Measurements from ENCODE around the gene SLC11A1. TPM values are rescaled to one million over a fixed set of nuclear protein-coding genes. Genes with fewer than 3 reads are reported as not detected.

The SLC11A1 gene
- total and polyA plus RNA-seq, 2 experiments from 2014 or later: 0.63 to 1.1 TPM

DNA sequence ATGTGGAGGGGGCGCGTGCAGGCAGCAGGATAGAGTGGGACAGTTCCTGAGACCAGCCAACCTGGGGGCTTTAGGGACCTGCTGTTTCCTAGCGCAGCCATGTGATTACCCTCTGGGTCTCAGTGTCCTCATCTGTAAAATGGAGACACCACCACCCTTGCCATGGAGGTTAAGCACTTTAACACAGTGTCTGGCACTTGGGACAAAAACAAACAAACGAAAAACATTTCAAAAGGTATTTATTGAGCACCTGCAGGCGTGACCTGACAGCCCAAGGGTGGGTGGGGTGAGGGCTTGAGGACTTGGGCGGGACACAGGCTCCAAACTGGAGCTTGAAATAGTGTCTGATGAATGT is 13.0 kb downstream of the SLC11A1 start:
- TF ChIP-seq, protein P1, sequence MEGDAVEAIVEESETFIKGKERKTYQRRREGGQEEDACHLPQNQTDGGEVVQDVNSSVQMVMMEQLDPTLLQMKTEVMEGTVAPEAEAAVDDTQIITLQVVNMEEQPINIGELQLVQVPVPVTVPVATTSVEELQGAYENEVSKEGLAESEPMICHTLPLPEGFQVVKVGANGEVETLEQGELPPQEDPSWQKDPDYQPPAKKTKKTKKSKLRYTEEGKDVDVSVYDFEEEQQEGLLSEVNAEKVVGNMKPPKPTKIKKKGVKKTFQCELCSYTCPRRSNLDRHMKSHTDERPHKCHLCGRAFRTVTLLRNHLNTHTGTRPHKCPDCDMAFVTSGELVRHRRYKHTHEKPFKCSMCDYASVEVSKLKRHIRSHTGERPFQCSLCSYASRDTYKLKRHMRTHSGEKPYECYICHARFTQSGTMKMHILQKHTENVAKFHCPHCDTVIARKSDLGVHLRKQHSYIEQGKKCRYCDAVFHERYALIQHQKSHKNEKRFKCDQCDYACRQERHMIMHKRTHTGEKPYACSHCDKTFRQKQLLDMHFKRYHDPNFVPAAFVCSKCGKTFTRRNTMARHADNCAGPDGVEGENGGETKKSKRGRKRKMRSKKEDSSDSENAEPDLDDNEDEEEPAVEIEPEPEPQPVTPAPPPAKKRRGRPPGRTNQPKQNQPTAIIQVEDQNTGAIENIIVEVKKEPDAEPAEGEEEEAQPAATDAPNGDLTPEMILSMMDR (IDR thresholded peaks at IDR 0.05; ENCODE audit: low read depth, low read length): no peak
- Histone ChIP-seq H3K9me3 (ENCODE audit: low read depth) (no peaks in the 10 kb centered on the region), H3K4me3 (no peak overlapping the region), H3K36me3 (no peaks in the 10 kb centered on the region), H3K27me3 (no peaks in the 10 kb centered on the region), H3K4me1 (ENCODE audit: low read depth) (no peaks in the 10 kb centered on the region), H3K27ac (no peak overlapping the region)
- no peak for DNase-seq (ENCODE audit: low read depth in 1 of 2, low spot score in 1 of 2)

DNA sequence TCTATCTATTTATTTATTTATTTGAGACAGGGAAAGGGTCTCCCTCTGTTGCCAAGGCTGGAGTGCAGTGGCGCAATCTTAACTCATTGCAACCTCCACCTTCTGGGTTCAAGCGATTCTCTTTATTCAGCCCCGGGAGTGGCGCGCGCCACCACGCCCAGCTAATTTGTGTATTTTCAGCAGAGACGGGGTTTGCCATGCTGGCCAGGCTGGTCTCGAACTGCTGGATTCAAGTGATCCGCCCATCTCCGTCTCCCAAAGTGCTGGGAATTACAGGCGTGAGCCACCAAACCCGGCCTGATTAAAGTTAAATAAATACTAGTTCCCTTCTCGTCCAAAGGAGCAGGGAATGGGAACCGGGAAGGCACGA is 13.4 kb downstream of the SLC11A1 start:
- Histone ChIP-seq H3K36me3 (no peaks in the 10 kb centered on the region), H3K4me1 (ENCODE audit: low read depth) (no peaks in the 10 kb centered on the region), H3K9me3 (ENCODE audit: low read depth) (no peaks in the 10 kb centered on the region), H3K4me3 (peak overlapping the region; percentile 95), H3K27ac (peak overlapping the region; percentile 8), H3K27me3 (no peaks in the 10 kb centered on the region)
- TF ChIP-seq, protein P1 (IDR thresholded peaks at IDR 0.05; ENCODE audit: low read depth, low read length): no peak
- DNase-seq (ENCODE audit: low read depth in 1 of 2, low spot score in 1 of 2): no peak

DNA sequence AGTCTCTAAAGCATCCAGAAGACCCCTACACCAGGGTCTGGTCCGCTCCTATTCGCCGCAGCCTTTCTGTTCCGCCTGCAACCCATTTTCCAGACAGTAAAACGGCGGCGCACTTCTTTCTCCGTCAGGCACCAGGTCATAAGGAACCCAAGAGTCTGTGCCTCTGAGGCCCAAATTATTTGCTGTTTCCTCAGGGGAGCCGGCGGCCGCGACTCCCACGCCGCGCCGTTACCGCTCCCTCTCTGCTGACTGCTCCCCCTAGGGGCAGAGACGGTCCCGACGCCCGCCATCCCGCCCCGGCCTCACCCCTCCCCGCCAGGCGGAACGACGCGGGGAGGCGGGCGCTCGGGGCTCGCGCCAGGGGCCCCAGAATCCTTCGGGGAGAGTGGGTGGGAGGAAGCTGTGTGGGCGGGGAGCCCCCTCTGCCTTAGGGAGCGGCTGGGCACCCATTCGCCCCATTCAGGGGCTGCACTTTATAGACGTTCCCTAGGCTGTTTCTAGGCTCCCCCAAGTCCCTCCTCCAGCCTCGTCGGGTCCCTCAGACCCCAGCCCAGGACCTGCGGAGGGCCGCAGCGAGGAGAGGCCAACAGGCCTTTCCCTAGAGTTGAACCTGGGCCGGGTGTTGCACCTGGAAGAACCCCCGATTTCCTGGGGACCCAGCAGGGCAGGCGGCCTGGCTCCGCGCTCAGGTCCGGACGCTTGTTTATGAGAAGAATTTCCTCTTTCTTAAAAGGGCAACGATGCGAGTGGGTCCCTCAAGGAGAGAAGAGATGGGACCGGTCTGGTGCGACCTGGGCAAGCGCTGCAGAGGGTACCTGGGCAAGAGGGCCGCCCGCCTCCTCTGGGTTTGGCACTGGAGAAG is 14.0 kb downstream of the SLC11A1 start:
- H3K27ac ChIP-seq: peak overlapping the region; percentile 99
- peak overlapping the region; percentile 95 for H3K4me3 ChIP-seq
- TF ChIP-seq, protein P1 (IDR thresholded peaks at IDR 0.05; ENCODE audit: low read depth, low read length): peak; percentile 79
- no peaks in the 10 kb centered on the region for H3K27me3 ChIP-seq
- no peaks in the 10 kb centered on the region for H3K9me3 ChIP-seq (ENCODE audit: low read depth)
- H3K4me1 ChIP-seq (ENCODE audit: low read depth): no peaks in the 10 kb centered on the region
- DNase-seq (ENCODE audit: low read depth in 1 of 2, low spot score in 1 of 2): peak; percentile 97 to 99
- H3K36me3 ChIP-seq: no peaks in the 10 kb centered on the region

DNA sequence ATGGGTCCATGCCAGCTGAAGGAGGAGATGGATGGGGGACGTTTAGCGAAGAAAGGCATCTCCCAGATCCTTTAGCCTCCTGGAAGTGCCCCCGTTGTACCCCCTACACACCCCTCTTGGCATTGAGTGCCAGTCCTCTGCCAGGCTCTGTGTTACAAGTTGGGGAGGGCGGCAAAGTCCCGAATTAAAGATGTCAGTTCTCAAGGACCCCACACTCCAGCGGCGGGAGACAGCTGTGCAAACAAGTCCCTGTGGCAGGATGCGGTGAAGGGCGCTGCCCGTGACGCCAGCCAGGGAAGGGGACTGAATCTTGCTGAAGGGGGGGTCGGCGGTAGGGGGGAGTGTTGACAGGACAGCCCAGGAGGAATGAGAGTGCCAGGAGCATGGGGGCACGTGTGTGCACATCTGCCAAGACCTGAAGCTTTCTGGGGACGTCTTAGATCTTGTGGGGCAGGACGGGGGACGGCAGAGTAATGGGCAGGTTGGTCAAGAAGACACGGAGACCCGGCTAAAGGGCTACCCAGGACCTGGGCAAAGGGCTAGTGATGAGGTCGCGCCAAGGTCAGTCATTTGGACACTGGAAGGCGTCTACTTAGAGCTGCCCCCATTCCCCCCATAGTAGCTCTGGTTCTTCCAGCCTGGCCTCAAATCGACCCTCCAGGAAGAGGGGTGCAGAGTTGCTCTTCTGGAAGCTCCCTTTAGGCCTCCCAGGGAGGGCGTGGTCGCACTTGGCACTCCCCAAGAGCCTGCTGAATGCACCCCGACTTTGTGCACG is 14.8 kb downstream of the SLC11A1 start:
- H3K4me1 ChIP-seq (ENCODE audit: low read depth): no peaks in the 10 kb centered on the region
- no peaks in the 10 kb centered on the region for H3K9me3 ChIP-seq (ENCODE audit: low read depth)
- H3K27me3 ChIP-seq: no peaks in the 10 kb centered on the region
- peak overlapping the region; percentile 95 for H3K4me3 ChIP-seq
- TF ChIP-seq, protein P1 (IDR thresholded peaks at IDR 0.05; ENCODE audit: low read depth, low read length): no peak
- H3K36me3 ChIP-seq: no peaks in the 10 kb centered on the region
- peak; percentile 64 to 67 for DNase-seq (ENCODE audit: low read depth in 1 of 2, low spot score in 1 of 2)
- H3K27ac ChIP-seq: peak overlapping the region; percentile 99

DNA sequence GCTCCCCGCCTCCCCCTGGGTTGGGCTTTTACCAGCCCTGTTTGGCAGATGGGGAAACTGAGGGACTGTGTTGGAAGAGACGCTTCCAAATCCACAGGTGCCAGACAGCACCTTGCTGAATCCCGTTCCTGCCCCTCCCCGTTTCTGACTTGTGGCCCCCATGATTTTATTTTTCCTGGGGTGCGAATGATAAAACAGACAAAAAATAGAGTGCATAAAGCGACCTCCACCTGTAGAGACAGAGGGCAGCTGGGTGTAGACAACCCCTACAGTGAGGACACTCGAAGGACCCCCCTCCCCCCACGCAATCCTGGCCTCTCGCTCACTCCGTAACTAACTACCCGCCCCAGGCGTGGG is 15.4 kb downstream of the SLC11A1 start:
- H3K27me3 ChIP-seq: no peaks in the 10 kb centered on the region
- H3K36me3 ChIP-seq: no peaks in the 10 kb centered on the region
- DNase-seq (ENCODE audit: low read depth in 1 of 2, low spot score in 1 of 2): no peak
- peak overlapping the region; percentile 95 for H3K4me3 ChIP-seq
- TF ChIP-seq, protein P1 (IDR thresholded peaks at IDR 0.05; ENCODE audit: low read depth, low read length): no peak
- H3K27ac ChIP-seq: peak overlapping the region; percentile 99
- H3K9me3 ChIP-seq (ENCODE audit: low read depth): no peaks in the 10 kb centered on the region
- no peaks in the 10 kb centered on the region for H3K4me1 ChIP-seq (ENCODE audit: low read depth)
